Hepatocyte (in vitro differentiated cells): ENCODE data around the gene SIRT2.

Source experiments
- EZH2 ChIP-seq: fragments of 200-600 bp; sonication (generic); IDR thresholded peaks from 2 replicates; pipeline ENCODE4 v1.6.1; 2016; ENCODE audit warnings: antibody characterized with exemption, mild to moderate bottlenecking, borderline replicate concordance
- EZH2phosphoT487 ChIP-seq: fragments of 200-600 bp; sonication (generic); IDR thresholded peaks from one replicate; pipeline ENCODE4 v1.6.1; 2018; ENCODE audit warnings: antibody characterized with exemption, mild to moderate bottlenecking, low read depth, moderate library complexity; ENCODE audit not compliant: unreplicated experiment, severe bottlenecking
- TF ChIP-seq, protein P1 (sequence below): fragments of 200-600 bp; sonication (generic); IDR thresholded peaks from 2 replicates; pipeline ENCODE4 v1.5.1; 2016; ENCODE audit warnings: antibody characterized with exemption, mild to moderate bottlenecking; ENCODE audit not compliant: poor library complexity

DNA sequence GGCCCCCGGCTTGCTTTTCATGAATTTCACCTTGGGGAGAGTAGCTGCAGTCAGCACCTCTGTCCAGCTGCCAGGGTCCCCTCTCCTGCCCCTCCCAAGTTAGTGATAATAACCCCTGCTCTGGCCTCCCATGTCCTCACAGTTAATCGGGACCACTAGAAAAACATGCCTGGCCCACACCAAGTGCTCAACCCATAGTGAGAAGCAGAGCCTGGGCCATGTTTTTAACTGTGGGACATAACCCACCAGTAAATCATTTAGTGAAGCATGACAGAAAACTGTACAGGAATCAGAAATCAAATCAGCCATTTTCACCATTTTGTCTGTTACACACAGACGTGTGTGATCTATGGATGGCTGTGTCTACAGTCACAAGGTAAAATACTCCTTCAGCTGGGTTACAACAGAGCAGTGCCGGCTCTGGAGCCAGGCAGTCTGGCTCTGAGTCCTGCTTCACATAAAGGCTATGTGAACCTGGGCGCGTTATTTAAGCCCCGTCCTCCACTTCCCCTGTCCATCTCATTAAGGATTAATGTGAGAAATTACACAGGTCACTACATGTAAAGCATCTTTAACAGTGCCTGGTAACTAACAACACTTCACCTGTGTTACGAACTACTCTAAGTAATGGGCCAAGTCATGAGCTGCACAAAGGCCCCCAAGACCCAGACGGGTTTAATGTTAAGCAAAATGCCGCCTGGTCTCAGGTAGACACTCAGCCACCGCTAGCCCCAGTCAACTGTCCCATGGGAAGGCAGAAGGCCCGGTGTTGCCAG, 60.2 kb downstream of the SIRT2 start:
- TF ChIP-seq, protein P1, sequence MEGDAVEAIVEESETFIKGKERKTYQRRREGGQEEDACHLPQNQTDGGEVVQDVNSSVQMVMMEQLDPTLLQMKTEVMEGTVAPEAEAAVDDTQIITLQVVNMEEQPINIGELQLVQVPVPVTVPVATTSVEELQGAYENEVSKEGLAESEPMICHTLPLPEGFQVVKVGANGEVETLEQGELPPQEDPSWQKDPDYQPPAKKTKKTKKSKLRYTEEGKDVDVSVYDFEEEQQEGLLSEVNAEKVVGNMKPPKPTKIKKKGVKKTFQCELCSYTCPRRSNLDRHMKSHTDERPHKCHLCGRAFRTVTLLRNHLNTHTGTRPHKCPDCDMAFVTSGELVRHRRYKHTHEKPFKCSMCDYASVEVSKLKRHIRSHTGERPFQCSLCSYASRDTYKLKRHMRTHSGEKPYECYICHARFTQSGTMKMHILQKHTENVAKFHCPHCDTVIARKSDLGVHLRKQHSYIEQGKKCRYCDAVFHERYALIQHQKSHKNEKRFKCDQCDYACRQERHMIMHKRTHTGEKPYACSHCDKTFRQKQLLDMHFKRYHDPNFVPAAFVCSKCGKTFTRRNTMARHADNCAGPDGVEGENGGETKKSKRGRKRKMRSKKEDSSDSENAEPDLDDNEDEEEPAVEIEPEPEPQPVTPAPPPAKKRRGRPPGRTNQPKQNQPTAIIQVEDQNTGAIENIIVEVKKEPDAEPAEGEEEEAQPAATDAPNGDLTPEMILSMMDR: no peak
- no peak for TF ChIP-seq EZH2
- no peak for TF ChIP-seq EZH2phosphoT487
